Measurements from ENCODE around the gene DHX29.
"Not testable (repeated sequence)": the region's sequence is repeated elsewhere in the genome, so short reads cannot be mapped to it uniquely, and the experiment has no call there.

Gene DHX29

DNA sequence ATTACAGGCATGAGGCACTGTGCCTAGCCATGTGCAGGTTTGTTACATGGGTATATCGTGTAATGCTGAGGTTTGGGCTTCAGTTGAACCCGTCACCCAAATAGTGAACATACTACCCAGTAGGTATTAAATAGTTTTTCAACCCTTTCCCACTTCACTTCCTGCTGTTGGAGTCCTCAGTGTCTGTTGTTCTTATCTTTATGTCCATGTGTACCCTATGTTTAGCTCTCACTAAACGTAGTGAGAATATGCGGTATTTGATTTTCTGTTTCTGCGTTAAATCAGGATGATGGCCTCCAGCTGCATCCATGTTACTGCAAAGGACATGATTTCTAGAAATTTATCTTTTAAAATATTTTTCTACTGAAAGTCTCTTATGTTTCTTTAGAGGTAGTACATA, 18.1 kb upstream of the DHX29 start:
- no peaks in the 10 kb centered on the region; the same call in none of the 2 replicates for H3K36me3 ChIP-seq (ENCODE audit: insufficient read depth, low read length)
- no peaks in the 10 kb centered on the region for H3K9me3 ChIP-seq (ENCODE audit: control insufficient read depth, insufficient read depth, low read length)
- H3K4me1 ChIP-seq (ENCODE audit: insufficient read depth, low read length): no peaks in the 10 kb centered on the region
- no peak overlapping the region for H3K9ac ChIP-seq (ENCODE audit: low read depth, low read length)

DNA sequence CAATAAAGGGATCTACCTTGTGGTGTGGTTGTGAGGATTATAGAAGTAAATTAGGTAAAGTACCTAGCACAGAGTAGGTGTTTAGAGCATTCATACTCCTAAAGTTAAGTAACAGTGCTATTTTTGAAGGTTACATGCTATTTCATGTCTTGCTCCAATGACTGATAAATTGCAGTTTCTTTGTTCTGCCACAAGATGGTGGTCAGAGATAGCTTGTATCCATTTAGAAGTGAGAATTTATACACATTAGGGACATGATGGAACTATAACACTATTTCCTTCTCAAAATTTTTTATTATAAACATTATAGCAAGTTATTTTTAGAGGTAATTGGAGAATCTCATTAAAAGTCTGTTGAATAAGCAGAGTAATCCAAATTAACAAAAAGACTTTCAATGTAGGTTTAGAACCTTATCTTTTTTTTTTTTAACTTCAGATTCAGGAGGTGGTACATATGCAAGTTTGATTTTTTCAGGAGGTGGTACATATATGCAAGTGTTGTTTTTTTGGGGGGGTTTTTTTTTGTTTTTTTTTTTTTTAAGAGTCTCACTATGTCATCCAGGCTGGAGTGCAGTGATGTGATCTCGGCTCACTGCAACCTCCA, 17.4 kb upstream of the DHX29 start:
- Histone ChIP-seq H3K9me3 (ENCODE audit: control insufficient read depth, insufficient read depth, low read length) (no peaks in the 10 kb centered on the region), H3K9ac (ENCODE audit: low read depth, low read length) (no peak overlapping the region), H3K4me1 (ENCODE audit: insufficient read depth, low read length) (no peaks in the 10 kb centered on the region), H3K36me3 (ENCODE audit: insufficient read depth, low read length) (no peaks in the 10 kb centered on the region; the same call in none of the 2 replicates)

GRCh38 chr5:55324006-55324405, 16.5 kb upstream of the DHX29 start:
- no peak overlapping the region for H3K9ac ChIP-seq (ENCODE audit: low read depth, low read length)
- H3K4me1 ChIP-seq (ENCODE audit: insufficient read depth, low read length): no peaks in the 10 kb centered on the region
- H3K36me3 ChIP-seq (ENCODE audit: insufficient read depth, low read length): no peaks in the 10 kb centered on the region; the same call in none of the 2 replicates
- no peaks in the 10 kb centered on the region for H3K9me3 ChIP-seq (ENCODE audit: control insufficient read depth, insufficient read depth, low read length)

DNA sequence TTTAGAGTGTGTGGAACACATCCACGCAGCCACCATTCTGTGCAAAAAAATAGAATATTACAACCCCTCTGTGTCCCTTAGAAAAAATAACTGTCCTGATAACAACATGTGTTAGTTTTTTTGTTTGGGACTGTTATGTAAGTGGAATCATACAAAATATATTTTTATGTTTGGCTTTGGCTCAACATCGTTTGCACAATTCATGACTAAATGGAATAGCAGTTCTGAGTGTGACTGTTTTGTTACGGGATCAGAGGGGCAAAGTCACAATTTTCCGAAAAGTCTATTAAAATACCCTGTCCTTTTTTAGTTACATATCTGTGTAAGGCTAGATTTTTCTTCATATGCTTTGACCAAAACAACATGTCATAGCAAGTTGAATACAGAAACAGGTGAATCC, 13.1 kb upstream of the DHX29 start:
- Histone ChIP-seq H3K36me3 (ENCODE audit: insufficient read depth, low read length) (no peaks in the 10 kb centered on the region; the same call in 1 of the 2 replicates), H3K9me3 (ENCODE audit: control insufficient read depth, insufficient read depth, low read length) (no peaks in the 10 kb centered on the region), H3K9ac (ENCODE audit: low read depth, low read length) (no peak overlapping the region)

DNA sequence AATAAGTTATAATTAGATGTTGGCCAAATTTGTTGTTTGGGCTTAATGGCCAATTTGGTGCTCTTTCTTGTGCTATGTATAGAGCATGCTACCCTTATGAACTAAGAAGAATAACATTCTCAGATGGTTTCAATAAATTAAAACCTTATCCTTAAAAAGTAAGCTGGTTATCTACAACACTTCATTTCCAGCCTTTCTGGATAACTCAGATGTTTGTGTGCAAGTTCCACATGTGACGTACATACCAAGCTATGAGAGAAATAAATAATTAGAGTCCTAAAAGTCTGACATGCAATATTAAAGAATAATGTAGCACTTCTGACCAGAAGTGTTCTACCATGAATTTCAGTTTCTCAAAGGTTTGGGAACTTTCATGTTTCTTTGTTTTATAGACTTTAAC, 12.0 kb upstream of the DHX29 start:
- Histone ChIP-seq H3K4me1 (ENCODE audit: insufficient read depth, low read length) (no peaks in the 10 kb centered on the region), H3K36me3 (ENCODE audit: insufficient read depth, low read length) (no peaks in the 10 kb centered on the region; the same call in 1 of the 2 replicates), H3K9ac (ENCODE audit: low read depth, low read length) (no peak overlapping the region), H3K9me3 (ENCODE audit: control insufficient read depth, insufficient read depth, low read length) (no peaks in the 10 kb centered on the region)

More for the DNA sequence above, 13.1 kb upstream of the DHX29 start:
- no peaks in the 10 kb centered on the region for H3K4me1 ChIP-seq (ENCODE audit: insufficient read depth, low read length)

DNA sequence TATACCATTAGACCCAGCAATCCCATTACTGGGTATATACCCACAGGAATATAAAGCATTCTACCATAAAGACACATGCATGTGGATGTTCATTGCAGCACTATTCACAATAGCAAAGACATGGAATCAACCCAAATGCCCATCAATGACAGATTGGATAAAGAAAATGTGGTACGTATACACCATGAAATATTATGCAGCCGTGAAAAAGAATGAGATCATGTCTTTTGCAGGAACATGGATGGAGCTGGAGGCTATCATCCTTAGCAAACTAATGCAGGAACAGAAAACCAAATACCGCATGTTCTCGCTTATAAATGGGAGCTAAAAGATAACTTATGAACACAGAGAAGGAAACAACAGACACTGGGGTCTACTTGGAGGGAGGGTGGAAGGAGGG, 10.7 kb upstream of the DHX29 start:
- H3K9ac ChIP-seq (ENCODE audit: low read depth, low read length); H3K36me3 ChIP-seq (ENCODE audit: insufficient read depth, low read length); H3K9me3 ChIP-seq (ENCODE audit: control insufficient read depth, insufficient read depth, low read length); H3K4me1 ChIP-seq (ENCODE audit: insufficient read depth, low read length): not testable (repeated sequence)

- H3K36me3 ChIP-seq (ENCODE audit: insufficient read depth, low read length): no peaks in the 10 kb centered on the region
- H3K9ac ChIP-seq (ENCODE audit: low read depth, low read length): no peak overlapping the region
- H3K4me1 ChIP-seq (ENCODE audit: insufficient read depth, low read length): no peaks in the 10 kb centered on the region
- H3K9me3 ChIP-seq (ENCODE audit: control insufficient read depth, insufficient read depth, low read length): no peaks in the 10 kb centered on the region
Observed at GRCh38 chr5:55316837-55317236, 9.3 kb upstream of the DHX29 start.

- Histone ChIP-seq H3K9me3 (ENCODE audit: control insufficient read depth, insufficient read depth, low read length) (no peaks in the 10 kb centered on the region), H3K4me1 (ENCODE audit: insufficient read depth, low read length) (no peaks in the 10 kb centered on the region), H3K9ac (ENCODE audit: low read depth, low read length) (no peak overlapping the region), H3K36me3 (ENCODE audit: insufficient read depth, low read length) (no peaks in the 10 kb centered on the region)
Observed at GRCh38 chr5:55316289-55316688, 8.8 kb upstream of the DHX29 start.

DNA sequence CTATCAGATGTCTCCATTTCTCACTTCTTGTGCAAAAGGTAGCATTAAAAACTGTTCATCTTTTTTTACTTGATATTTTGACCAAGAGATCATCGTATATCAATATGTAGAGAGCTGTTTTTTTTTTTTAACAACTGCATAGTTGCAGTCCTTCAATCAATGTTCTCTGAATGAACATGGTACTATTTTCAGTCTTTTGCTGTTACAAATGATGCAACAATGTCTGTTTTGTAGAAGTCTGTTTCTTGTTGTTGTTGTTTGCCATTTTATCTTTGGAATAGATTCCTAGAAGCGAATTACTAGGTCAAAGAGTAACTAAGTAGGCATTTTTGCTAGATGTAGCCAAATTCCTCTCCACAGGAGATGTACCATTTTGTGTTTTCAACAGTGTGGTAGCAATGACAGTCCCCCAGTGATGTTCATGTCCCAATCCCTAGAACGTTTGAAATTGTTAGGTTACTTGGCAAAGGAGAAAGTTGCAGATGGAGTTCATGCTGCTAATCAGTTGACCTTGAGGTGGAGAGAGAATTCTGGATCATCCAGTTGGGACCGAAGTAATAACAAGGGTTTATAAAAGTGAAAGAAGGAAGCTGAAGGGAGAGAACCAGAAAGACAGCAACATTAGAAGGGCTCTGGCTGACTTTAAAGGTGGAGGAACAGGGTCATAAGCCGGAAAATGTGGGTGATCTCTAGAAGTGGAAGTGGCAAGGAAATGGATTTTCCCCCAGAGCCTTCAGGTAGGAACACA, 6.5 kb upstream of the DHX29 start:
- Histone ChIP-seq H3K36me3 (ENCODE audit: insufficient read depth, low read length) (no peaks in the 10 kb centered on the region), H3K9ac (ENCODE audit: low read depth, low read length) (no peak overlapping the region), H3K4me1 (ENCODE audit: insufficient read depth, low read length) (no peaks in the 10 kb centered on the region; the same call in 1 of the 2 replicates), H3K9me3 (ENCODE audit: control insufficient read depth, insufficient read depth, low read length) (no peaks in the 10 kb centered on the region)

- H3K9me3 ChIP-seq (ENCODE audit: control insufficient read depth, insufficient read depth, low read length): no peaks in the 10 kb centered on the region
- H3K9ac ChIP-seq (ENCODE audit: low read depth, low read length): peak overlapping the region; percentile 82
- peaks cover 8% of the 10 kb centered on the region for H3K4me1 ChIP-seq (ENCODE audit: insufficient read depth, low read length)
- H3K36me3 ChIP-seq (ENCODE audit: insufficient read depth, low read length): no peaks in the 10 kb centered on the region
Observed at GRCh38 chr5:55308254-55308836, 851 bp upstream of the DHX29 start.

DNA sequence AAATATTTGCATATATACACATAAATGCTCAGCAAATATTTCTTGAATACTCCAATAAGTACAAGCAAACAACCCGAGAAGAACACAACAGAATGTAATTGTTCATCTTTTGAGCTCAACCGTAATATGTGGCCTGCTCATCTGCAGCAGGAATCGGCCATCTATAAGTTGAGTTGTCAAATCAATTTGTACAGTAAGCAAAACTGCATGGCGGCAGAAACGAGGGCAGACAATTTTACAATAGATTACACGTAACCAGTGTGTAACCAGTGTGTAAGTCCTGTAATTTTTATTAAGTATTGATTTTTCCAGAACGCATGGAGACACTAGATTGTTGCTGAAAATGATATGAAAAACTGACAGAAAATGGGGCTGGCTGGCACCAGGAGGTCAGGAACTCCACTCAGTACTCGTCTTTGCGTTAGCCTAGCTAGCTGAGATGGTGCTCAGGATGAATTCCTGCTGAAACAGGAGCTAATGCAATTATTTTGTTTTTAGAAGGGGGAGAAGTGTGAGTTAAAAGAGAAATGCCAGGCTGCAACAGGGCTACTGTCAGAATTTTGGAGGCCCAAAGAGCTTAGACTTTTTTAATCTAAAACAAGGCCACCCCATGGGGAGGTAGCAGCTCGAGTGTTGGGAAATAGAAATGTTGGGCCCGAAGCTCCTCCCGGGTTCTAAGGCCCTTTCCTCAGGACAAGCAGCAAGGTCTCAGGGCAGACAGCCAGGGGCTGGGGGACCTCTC, 682 bp downstream of the DHX29 start:
- Histone ChIP-seq H3K9ac (ENCODE audit: low read depth, low read length) (peak overlapping the region; percentile 82), H3K4me1 (ENCODE audit: insufficient read depth, low read length) (peaks cover 8% of the 10 kb centered on the region), H3K36me3 (ENCODE audit: insufficient read depth, low read length) (no peaks in the 10 kb centered on the region), H3K9me3 (ENCODE audit: control insufficient read depth, insufficient read depth, low read length) (no peaks in the 10 kb centered on the region; the same call in 1 of the 2 replicates)

GRCh38 chr5:55305345-55305744, 2.1 kb downstream of the DHX29 start:
- Histone ChIP-seq H3K9ac (ENCODE audit: low read depth, low read length) (no peak overlapping the region), H3K4me1 (ENCODE audit: insufficient read depth, low read length) (peaks cover 8% of the 10 kb centered on the region), H3K9me3 (ENCODE audit: control insufficient read depth, insufficient read depth, low read length) (no peaks in the 10 kb centered on the region; the same call in 1 of the 2 replicates), H3K36me3 (ENCODE audit: insufficient read depth, low read length) (no peaks in the 10 kb centered on the region; the same call in 1 of the 2 replicates)

DNA sequence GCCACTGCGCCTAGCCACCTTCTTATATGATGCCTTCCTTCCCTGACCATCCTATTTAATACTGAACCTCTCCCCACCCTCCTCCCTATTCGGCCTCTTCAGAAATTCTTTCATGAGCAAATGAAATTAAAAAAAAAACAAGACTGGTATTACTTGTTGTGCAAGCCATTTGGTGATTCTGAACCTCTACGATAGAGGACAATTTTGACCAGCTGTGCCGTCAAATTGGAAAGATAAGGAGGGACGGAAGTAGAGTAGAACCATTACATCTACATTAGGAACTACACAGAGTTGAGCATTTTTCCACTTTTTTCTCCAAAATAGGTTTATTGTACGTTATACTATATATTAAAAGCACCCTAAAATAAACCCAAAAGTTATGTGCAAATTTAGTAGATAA, 2.9 kb downstream of the DHX29 start:
- no peaks in the 10 kb centered on the region; the same call in 1 of the 2 replicates for H3K36me3 ChIP-seq (ENCODE audit: insufficient read depth, low read length)
- H3K9me3 ChIP-seq (ENCODE audit: control insufficient read depth, insufficient read depth, low read length): no peaks in the 10 kb centered on the region; the same call in 1 of the 2 replicates
- no peak overlapping the region for H3K9ac ChIP-seq (ENCODE audit: low read depth, low read length)
- H3K4me1 ChIP-seq (ENCODE audit: insufficient read depth, low read length): peaks cover 8% of the 10 kb centered on the region

DNA sequence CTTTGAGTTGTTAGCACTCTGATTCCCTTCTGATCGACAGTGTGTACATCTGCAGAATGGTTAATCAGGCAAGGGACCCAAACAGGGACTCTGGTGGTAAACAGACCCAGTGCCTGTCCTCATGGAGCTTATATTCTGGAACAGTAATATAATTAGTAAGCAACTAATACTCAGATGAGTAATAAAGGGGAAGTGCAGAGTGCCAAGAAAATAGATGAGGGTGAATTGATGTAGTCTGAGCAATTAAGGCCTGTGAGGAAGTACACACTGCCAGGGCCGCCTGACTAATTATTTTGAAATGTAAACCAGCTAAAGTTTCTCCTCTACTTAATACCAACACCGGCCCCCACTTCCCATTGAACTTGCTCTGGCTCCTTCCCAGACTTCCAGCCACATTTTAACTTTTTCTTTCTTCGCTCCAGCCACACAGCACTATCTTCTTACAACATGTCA, 4.2 kb downstream of the DHX29 start:
- peaks cover 8% of the 10 kb centered on the region for H3K4me1 ChIP-seq (ENCODE audit: insufficient read depth, low read length)
- H3K9me3 ChIP-seq (ENCODE audit: control insufficient read depth, insufficient read depth, low read length): no peaks in the 10 kb centered on the region; the same call in 1 of the 2 replicates
- H3K9ac ChIP-seq (ENCODE audit: low read depth, low read length): no peak overlapping the region
- no peaks in the 10 kb centered on the region; the same call in 1 of the 2 replicates for H3K36me3 ChIP-seq (ENCODE audit: insufficient read depth, low read length)
